IMR-90 (cell line): Measurements from ENCODE around the gene DNAH8. TPM values are rescaled to one million over a fixed set of nuclear protein-coding genes. Genes with fewer than 3 reads are reported as not detected.

ENCODE experiments used
- ATAC-seq: fragments of 200-7000 bp; cut with Tn5 transposase; 2 replicates; pipeline ENCODE4 v1.9.1; 2020; ENCODE audit warnings: low read depth, mild to moderate bottlenecking, moderate library complexity
- BruUV-seq: library from RNA; stranded (reverse); fragments of 400-500 nt; replicated peaks from 2 replicates; lab custom pipeline; 2021; lab: Mats Ljungman, UMichigan
- CTCF ChIA-PET: fragments of 300-600 bp; formaldehyde crosslinking; extraction: SDS; loops from one replicate; lab custom pipeline; 2021; ENCODE audit warnings: antibody characterized with exemption; lab: Yijun Ruan, JAX
- POLR2A ChIA-PET: fragments of 300-600 bp; sonication (Branson Sonifier 250); formaldehyde crosslinking; loops from one replicate; lab custom pipeline; 2022; ENCODE audit warnings: antibody characterized with exemption; ENCODE audit not compliant: unreplicated experiment; lab: Charles Lee
- DNase-seq: peaks from one replicate; pipeline ENCODE4 v3.0.0; 2013
- H2AFZ ChIP-seq: replicated peaks from 2 replicates; pipeline ENCODE3; 2013; ENCODE audit warnings: low read length, mild to moderate bottlenecking; ENCODE audit not compliant: poor library complexity
- H2AK5ac ChIP-seq: 2 replicates; pipeline ENCODE4 v1.6.1; 2013; ENCODE audit warnings: low read depth, low read length, inconsistent platforms
- H2AK9ac ChIP-seq: replicated peaks from 2 replicates; pipeline ENCODE3; 2013; ENCODE audit warnings: mild to moderate bottlenecking, low read depth, low read length, moderate library complexity; ENCODE audit not compliant: poor library complexity
- H2BK120ac ChIP-seq: 2 replicates; pipeline ENCODE4 v1.6.1; 2013; ENCODE audit warnings: low read depth, low read length, inconsistent platforms
- H2BK15ac ChIP-seq: 3 replicates; pipeline ENCODE4 v1.6.1; 2013; ENCODE audit warnings: low read depth, low read length, inconsistent platforms
- H2BK20ac ChIP-seq: 2 replicates; pipeline ENCODE4 v1.6.1; 2013; ENCODE audit warnings: low read depth, mild to moderate bottlenecking, inconsistent platforms, low read length, moderate library complexity
- H2BK5ac ChIP-seq: 2 replicates; pipeline ENCODE4 v1.6.1; 2013; ENCODE audit warnings: mild to moderate bottlenecking, low read depth, low read length, inconsistent platforms; ENCODE audit not compliant: poor library complexity, severe bottlenecking
- H3K14ac ChIP-seq: replicated peaks from 2 replicates; pipeline ENCODE4 v1.6.1; 2013; ENCODE audit warnings: low read depth, low read length, inconsistent platforms
- H3K18ac ChIP-seq: 2 replicates; pipeline ENCODE4 v1.6.1; 2013; ENCODE audit warnings: low read depth, low read length, control low read depth
- H3K23ac ChIP-seq: 2 replicates; pipeline ENCODE4 v1.6.1; 2013; ENCODE audit warnings: low read depth, low read length, inconsistent platforms
- H3K27ac ChIP-seq: 2 replicates; pipeline ENCODE4 v1.5.1; 2013; ENCODE audit warnings: mild to moderate bottlenecking, control low read depth, low read length; ENCODE audit not compliant: insufficient read depth
- H3K27me3 ChIP-seq: 2 replicates; pipeline ENCODE4 v1.6.1; 2013; ENCODE audit warnings: low read length; ENCODE audit not compliant: control insufficient read depth, insufficient read depth
- H3K36me3 ChIP-seq: 2 replicates; pipeline ENCODE4 v1.6.1; 2013; ENCODE audit warnings: low read length, mixed read lengths; ENCODE audit not compliant: control insufficient read depth, insufficient read depth
- H3K4ac ChIP-seq: 2 replicates; pipeline ENCODE4 v1.6.1; 2013; ENCODE audit warnings: low read depth, low read length, inconsistent platforms
- H3K4me1 ChIP-seq: 2 replicates; pipeline ENCODE4 v1.6.1; 2013; ENCODE audit warnings: low read length, mixed read lengths; ENCODE audit not compliant: control insufficient read depth, insufficient read depth
- H3K4me2 ChIP-seq: 2 replicates; pipeline ENCODE4 v1.6.1; 2013; ENCODE audit warnings: low read depth, mild to moderate bottlenecking, control low read depth, low read length, moderate library complexity
- H3K4me3 ChIP-seq: 2 replicates; pipeline ENCODE4 v1.5.1; 2013; ENCODE audit warnings: low read depth, mild to moderate bottlenecking, control low read depth, low read length, moderate library complexity; ENCODE audit not compliant: insufficient read depth
- H3K56ac ChIP-seq: 2 replicates; pipeline ENCODE4 v1.6.1; 2013; ENCODE audit warnings: low read length, inconsistent platforms; ENCODE audit not compliant: insufficient read depth; ENCODE audit errors: extremely low read depth
- H3K79me1 ChIP-seq, 2 experiments: 2 replicates each; pipeline ENCODE4 v1.6.1; 2013; ENCODE audit warnings: low read length in 2 of 2, inconsistent platforms in 1 of 2, low read depth in 1 of 2
- H3K9ac ChIP-seq: 2 replicates; pipeline ENCODE4 v1.6.1; 2013; ENCODE audit warnings: low read depth, low read length, control low read depth
- H3K9me1 ChIP-seq: 2 replicates; pipeline ENCODE4 v1.6.1; 2013; ENCODE audit warnings: low read length, inconsistent platforms; ENCODE audit not compliant: insufficient read depth
- H3K9me3 ChIP-seq: 2 replicates; pipeline ENCODE4 v1.6.1; 2013; ENCODE audit warnings: low read length; ENCODE audit not compliant: control insufficient read depth, insufficient read depth
- H4K20me1 ChIP-seq: 2 replicates; pipeline ENCODE4 v1.6.1; 2013; ENCODE audit warnings: low read length, inconsistent platforms; ENCODE audit not compliant: insufficient read depth
- H4K5ac ChIP-seq: 2 replicates; pipeline ENCODE4 v1.6.1; 2013; ENCODE audit warnings: mild to moderate bottlenecking, low read depth, low read length, control low read depth
- H4K8ac ChIP-seq, 2 experiments: 2 replicates each; pipeline ENCODE4 v1.6.1; 2013; ENCODE audit warnings: low read depth in 2 of 2, low read length in 2 of 2, control low read depth in 1 of 2, inconsistent platforms in 1 of 2
- H4K91ac ChIP-seq: 2 replicates; pipeline ENCODE4 v1.6.1; 2013; ENCODE audit warnings: low read depth, low read length, inconsistent platforms; ENCODE audit not compliant: insufficient read depth
- BHLHE40 ChIP-seq: fragments of 150-350 bp; IDR thresholded peaks from 2 replicates; pipeline ENCODE4 v1.6.1; 2016; ENCODE audit warnings: mild to moderate bottlenecking, low read depth, low read length
- CEBPB ChIP-seq: IDR thresholded peaks from 2 replicates; pipeline ENCODE4 v1.6.1; 2012; ENCODE audit warnings: low read depth, low read length, improper control_type of control experiment
- CTCF ChIP-seq: conservative IDR thresholded peaks from 2 replicates; pipeline ENCODE4 v1.5.1; 2012; ENCODE audit warnings: mild to moderate bottlenecking, low read depth, low read length, improper control_type of control experiment
- FOS ChIP-seq: fragments of 150-350 bp; IDR thresholded peaks from 2 replicates; pipeline ENCODE4 v1.6.1; 2016; ENCODE audit warnings: low read depth, low read length
- MAZ ChIP-seq: IDR thresholded peaks from 2 replicates; pipeline ENCODE4 v1.6.1; 2012; ENCODE audit warnings: low read depth, mild to moderate bottlenecking, low read length, improper control_type of control experiment, moderate library complexity, borderline replicate concordance
- MXI1 ChIP-seq: IDR thresholded peaks from 2 replicates; pipeline ENCODE4 v1.6.1; 2012; ENCODE audit warnings: low read depth, mild to moderate bottlenecking, low read length, moderate library complexity, borderline replicate concordance
- NFE2L2 ChIP-seq: fragments of 150-350 bp; IDR thresholded peaks from 2 replicates; pipeline ENCODE4 v1.6.1; 2016; ENCODE audit warnings: low read depth, mild to moderate bottlenecking, low read length
- WGBS, 2 experiments: methylation state at CpG; one replicate each; pipeline versions ENCODE4 v1.1.5 to v1.1.7; 2013; ENCODE audit warnings: missing lambda C conversion rate in 2 of 2; ENCODE audit not compliant: insufficient read length in 1 of 2; ENCODE audit errors: extremely low coverage in 2 of 2; 5-methylcytosine and 5-hydroxymethylcytosine counted together
- dilution Hi-C: fragments of 300-500 bp; cut with HindIII; formaldehyde crosslinking; loops from one replicate; pipeline ENCODE4 v1.14.3; 2018; ENCODE audit warnings: low sequenced_read_pairs; ENCODE audit not compliant: unreplicated experiment
- in situ Hi-C: fragments of 300-500 bp; cut with MboI; formaldehyde crosslinking; loops from 3 replicates; pipeline ENCODE4 v1.14.3; 2019; ENCODE audit warnings: low sequenced_read_pairs, inconsistent platforms, mixed read lengths
- intact Hi-C: fragments of 100-400 bp; cut with micrococcal nuclease; formaldehyde crosslinking; loops from 2 replicates; pipeline ENCODE4 v1.10.0; 2022
- polyA plus RNA-seq, 3 experiments: library from polyadenylated mRNA; depleted of rRNA; stranded (reverse); fragments of >200 nt; gene quantifications; 2 replicates each; pipeline ENCODE4 v1.2.3, GENCODE V29; 2012; ENCODE audit warnings: low replicate concordance in 1 of 3
- total RNA-seq: library from RNA; depleted of rRNA; stranded (reverse); fragments of >200 nt; gene quantifications from 2 replicates; pipeline ENCODE4 v1.2.3, GENCODE V29; 2012
- TF ChIP-seq, protein P1 (sequence below): fragments of 150-350 bp; IDR thresholded peaks from 2 replicates; pipeline ENCODE4 v1.6.1; 2016; ENCODE audit warnings: low read depth, mild to moderate bottlenecking, low read length, moderate library complexity, borderline replicate concordance

DNAH8 gene
- total and polyA plus RNA-seq, 2 of the 4 experiments (the other 2 are of a cell fraction): not detected

DNA sequence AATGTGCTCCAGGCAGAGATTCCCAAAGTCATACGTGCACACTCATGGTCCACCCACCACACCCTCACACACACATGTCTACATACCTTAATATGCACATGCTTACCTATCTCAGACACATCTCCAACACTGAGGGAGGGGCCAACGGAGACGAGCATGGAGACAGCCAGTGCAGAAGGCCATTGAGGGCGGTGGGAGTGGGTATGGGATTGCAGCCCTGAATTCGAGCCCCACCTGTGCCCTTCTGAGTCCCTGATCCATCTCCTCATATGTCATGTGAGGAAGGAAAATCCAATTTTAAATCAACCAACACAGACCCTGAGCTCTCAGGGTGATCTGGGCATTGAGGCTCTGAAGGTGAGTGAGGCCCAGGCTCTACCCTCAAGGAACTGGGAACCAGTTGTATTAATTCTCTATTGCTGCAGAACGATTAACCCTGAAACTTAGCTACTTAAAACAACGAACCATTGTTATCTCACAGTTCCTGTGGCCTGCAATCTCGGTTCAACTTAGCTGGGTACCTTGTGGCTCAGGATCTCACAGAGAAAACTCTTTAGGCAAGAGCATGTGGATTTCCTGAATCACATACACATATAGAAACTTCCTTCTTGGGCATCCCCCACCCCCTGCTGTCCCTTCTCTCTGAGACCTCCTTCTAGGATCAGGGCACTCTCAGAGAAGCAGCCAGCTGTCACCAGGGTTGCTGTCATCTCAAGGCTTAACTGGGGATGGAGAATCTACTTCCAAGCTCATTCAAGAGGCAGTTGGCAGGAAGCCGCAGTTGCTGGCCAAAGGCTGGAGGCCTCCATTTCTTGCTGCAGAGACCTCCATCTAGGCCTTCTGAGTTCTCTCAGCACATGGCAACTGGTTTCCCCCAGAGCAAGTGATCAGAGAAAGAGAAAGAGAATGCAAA is 361.8 kb downstream of the DNAH8 start (continued):
- no peak for TF ChIP-seq NFE2L2

- dilution Hi-C loops (no loop called here), intact Hi-C loops (no loop called here), in situ Hi-C loops (no loop called here)
- no peaks in the 10 kb centered on the region for H3K9me1 ChIP-seq
- no TSS peak for BruUV-seq
- no peaks in the 10 kb centered on the region for H3K4me1 ChIP-seq
- no peak overlapping the region for H2AFZ ChIP-seq
- no peak overlapping the region for H2AK5ac ChIP-seq
- no peak overlapping the region for H3K56ac ChIP-seq
- no peaks in the 10 kb centered on the region for H3K79me1 ChIP-seq
- H3K23ac ChIP-seq: no peak overlapping the region
- H2BK120ac ChIP-seq: no peak overlapping the region
- no peak overlapping the region for H2AK9ac ChIP-seq
- POLR2A ChIA-PET: no interaction called here
- 87% methylated on average over 4 of the region's 11 CpGs; no CpG with 5 or more reads in 1 of the 2 experiments for WGBS, 2 experiments
- TF ChIP-seq MAZ (no peak), MXI1 (no peak), CEBPB (no peak), CTCF (no peak), FOS (no peak), BHLHE40 (no peak)
- TF ChIP-seq, protein P1, sequence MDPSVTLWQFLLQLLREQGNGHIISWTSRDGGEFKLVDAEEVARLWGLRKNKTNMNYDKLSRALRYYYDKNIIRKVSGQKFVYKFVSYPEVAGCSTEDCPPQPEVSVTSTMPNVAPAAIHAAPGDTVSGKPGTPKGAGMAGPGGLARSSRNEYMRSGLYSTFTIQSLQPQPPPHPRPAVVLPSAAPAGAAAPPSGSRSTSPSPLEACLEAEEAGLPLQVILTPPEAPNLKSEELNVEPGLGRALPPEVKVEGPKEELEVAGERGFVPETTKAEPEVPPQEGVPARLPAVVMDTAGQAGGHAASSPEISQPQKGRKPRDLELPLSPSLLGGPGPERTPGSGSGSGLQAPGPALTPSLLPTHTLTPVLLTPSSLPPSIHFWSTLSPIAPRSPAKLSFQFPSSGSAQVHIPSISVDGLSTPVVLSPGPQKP: no peak
- no peak overlapping the region for H2BK15ac ChIP-seq
- ATAC-seq (no peak), DNase-seq (no peak)
- no peaks in the 10 kb centered on the region for H3K36me3 ChIP-seq
- H4K20me1 ChIP-seq: no peaks in the 10 kb centered on the region
- H2BK5ac ChIP-seq: no peak overlapping the region
- H4K5ac ChIP-seq: no peak overlapping the region
- H3K4me3 ChIP-seq: no peak overlapping the region
- H3K9me3 ChIP-seq: no peaks in the 10 kb centered on the region
- no peaks in the 10 kb centered on the region; the same call in 1 of the 2 replicates for H3K27me3 ChIP-seq
- CTCF ChIA-PET: no interaction called here
- H3K4me2 ChIP-seq: no peak overlapping the region
- H2BK20ac ChIP-seq: no peak overlapping the region
- H3K9ac ChIP-seq: no peak overlapping the region
- H3K27ac ChIP-seq: no peak overlapping the region
- H3K4ac ChIP-seq: no peak overlapping the region
- H4K8ac ChIP-seq: no peak overlapping the region
- H3K18ac ChIP-seq: no peak overlapping the region
- no peak overlapping the region for H3K14ac ChIP-seq
- no peak overlapping the region for H4K91ac ChIP-seq
Measured at GRCh38 chr6:39077882-39078594, 362.9 kb downstream of the DNAH8 start.
